IPS-20b (cell line): ENCODE results near the gene LHCGR.
A peak's percentile ranks its signal among the peaks of the same experiment; 100 is the strongest.

ENCODE experiments used
- H3K27ac ChIP-seq: one replicate; pipeline ENCODE4 v1.5.1; 2013; ENCODE audit warnings: low read length
- H3K27me3 ChIP-seq: 2 replicates; pipeline ENCODE4 v1.6.1; 2013; ENCODE audit warnings: mild to moderate bottlenecking, low read length, inconsistent platforms; ENCODE audit not compliant: insufficient read depth
- H3K36me3 ChIP-seq: 2 replicates; pipeline ENCODE4 v1.6.1; 2013; ENCODE audit warnings: low read depth, mild to moderate bottlenecking, inconsistent platforms, low read length, moderate library complexity; ENCODE audit not compliant: insufficient read depth
- H3K4me1 ChIP-seq: 2 replicates; pipeline ENCODE4 v1.6.1; 2013; ENCODE audit warnings: mild to moderate bottlenecking, control low read depth, inconsistent platforms, low read length, moderate library complexity; ENCODE audit not compliant: insufficient read depth
- H3K4me3 ChIP-seq: 2 replicates; pipeline ENCODE4 v1.5.1; 2013; ENCODE audit warnings: mild to moderate bottlenecking, low read length, inconsistent platforms
- H3K9ac ChIP-seq: 2 replicates; pipeline ENCODE4 v1.6.1; 2013; ENCODE audit warnings: low read depth, mild to moderate bottlenecking, inconsistent platforms, low read length, moderate library complexity
- H3K9me3 ChIP-seq: 2 replicates; pipeline ENCODE4 v1.6.1; 2013; ENCODE audit warnings: mild to moderate bottlenecking, low read depth, low read length, inconsistent platforms; ENCODE audit not compliant: insufficient read depth

LHCGR gene

DNA sequence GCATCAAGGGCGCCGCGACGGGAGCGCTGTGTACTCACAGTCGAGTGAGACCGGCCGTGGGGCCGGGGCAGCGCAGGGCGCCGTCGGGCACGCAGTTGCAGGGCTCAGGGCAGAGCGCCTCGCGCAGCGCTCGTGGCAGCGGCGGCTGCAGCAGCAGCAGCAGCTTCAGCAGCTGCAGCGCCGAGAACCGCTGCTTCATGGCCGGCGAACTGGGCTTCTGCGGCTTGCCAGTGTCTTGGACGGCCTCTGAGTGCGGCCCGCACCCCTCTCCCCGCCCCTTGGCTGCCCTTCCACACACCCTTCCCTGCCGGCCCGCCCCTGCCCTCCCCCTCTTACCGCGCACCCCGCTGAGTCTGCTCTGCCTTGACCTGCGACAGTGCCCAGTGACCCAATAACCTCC is at the start of gene LHCGR:
TSS of gene LHCGR (minus strand) at position 252 of the 400 bp plus-strand sequence. CDS start at position 199, 53 bp downstream.
- Histone ChIP-seq H3K36me3 (no peaks in the 10 kb centered on the region), H3K4me3 (peak within 1 kb of the TSS; percentile 63), H3K27ac (no peak within 1 kb of the TSS), H3K27me3 (peaks cover 38% of the 10 kb centered on the region), H3K4me1 (peaks cover 19% of the 10 kb centered on the region; the same call in 1 of the 2 replicates), H3K9me3 (no peaks in the 10 kb centered on the region), H3K9ac (peak within 1 kb of the TSS; percentile 46; the same call in 1 of the 2 replicates)

GRCh38 chr2:48799601-48800000 is 44.1 kb upstream of the LHCGR start:
- no peaks in the 10 kb centered on the region for H3K27me3 ChIP-seq
- no peak overlapping the region for H3K9ac ChIP-seq
- H3K36me3 ChIP-seq, result no peaks in the 10 kb centered on the region
- no peaks in the 10 kb centered on the region for H3K4me1 ChIP-seq
- H3K27ac ChIP-seq, result no peak overlapping the region
- no peak overlapping the region for H3K4me3 ChIP-seq
- H3K9me3 ChIP-seq, result no peaks in the 10 kb centered on the region

DNA sequence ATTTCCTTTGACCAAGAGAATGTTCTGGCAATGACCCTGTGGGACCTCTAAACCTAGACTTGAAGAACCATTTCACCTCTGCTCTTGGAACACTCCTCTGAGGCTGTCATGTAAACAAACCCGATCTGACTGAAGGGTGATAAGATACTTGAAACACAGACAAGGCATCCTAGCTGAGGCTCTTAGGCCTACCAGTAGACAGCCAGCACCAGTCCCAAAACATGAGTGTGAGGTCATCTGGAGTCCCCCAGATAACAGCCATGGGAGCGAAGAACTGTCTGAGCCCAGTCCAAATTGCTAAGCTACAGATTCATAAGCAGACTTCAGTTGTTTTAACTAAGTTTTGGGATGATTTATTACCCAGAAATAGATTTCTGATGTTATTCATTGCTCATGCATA is 39.5 kb upstream of the LHCGR start:
- H3K36me3 ChIP-seq, result no peaks in the 10 kb centered on the region
- no peaks in the 10 kb centered on the region for H3K9me3 ChIP-seq
- H3K4me1 ChIP-seq, result peaks cover 24% of the 10 kb centered on the region
- no peak overlapping the region for H3K4me3 ChIP-seq
- no peak overlapping the region for H3K9ac ChIP-seq
- no peaks in the 10 kb centered on the region for H3K27me3 ChIP-seq
- H3K27ac ChIP-seq, result no peak overlapping the region

- Histone ChIP-seq H3K4me3 (no peak overlapping the region), H3K36me3 (no peaks in the 10 kb centered on the region), H3K27me3 (no peaks in the 10 kb centered on the region), H3K9me3 (no peaks in the 10 kb centered on the region), H3K9ac (no peak overlapping the region), H3K4me1 (peaks cover 28% of the 10 kb centered on the region), H3K27ac (no peak overlapping the region)
These were observed 38.1 kb upstream of the LHCGR start for GRCh38 chr2:48793671-48794070.

DNA sequence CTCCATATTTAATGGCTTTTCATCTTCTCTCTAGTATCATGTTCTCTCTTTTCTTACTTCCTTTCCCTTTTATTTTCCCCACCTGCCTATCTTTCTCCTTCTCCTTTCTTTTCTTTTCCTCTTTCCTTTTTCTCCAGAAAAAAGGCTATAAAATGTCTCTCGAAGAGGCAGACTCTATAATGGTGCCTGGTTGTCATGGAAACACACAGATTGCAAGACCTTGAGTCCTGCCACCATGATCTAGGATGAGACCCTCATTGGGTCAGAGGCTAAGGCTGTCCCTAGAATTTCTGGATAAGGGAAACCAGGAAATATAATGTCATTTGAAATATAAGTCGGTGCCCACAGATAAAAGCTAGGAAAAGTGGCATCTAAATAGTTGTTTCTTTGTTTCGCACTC is 36.5 kb upstream of the LHCGR start:
- H3K9me3 ChIP-seq, result no peaks in the 10 kb centered on the region
- H3K9ac ChIP-seq, result no peak overlapping the region
- no peaks in the 10 kb centered on the region for H3K27me3 ChIP-seq
- H3K27ac ChIP-seq, result no peak overlapping the region
- no peak overlapping the region for H3K4me3 ChIP-seq
- peaks cover 28% of the 10 kb centered on the region for H3K4me1 ChIP-seq
- H3K36me3 ChIP-seq, result no peaks in the 10 kb centered on the region

GRCh38 chr2:48790407-48791170 is 35.1 kb upstream of the LHCGR start:
- Histone ChIP-seq H3K4me3 (no peak overlapping the region), H3K27me3 (no peaks in the 10 kb centered on the region), H3K9ac (no peak overlapping the region), H3K4me1 (peaks cover 28% of the 10 kb centered on the region), H3K36me3 (no peaks in the 10 kb centered on the region), H3K9me3 (no peaks in the 10 kb centered on the region), H3K27ac (no peak overlapping the region)

GRCh38 chr2:48787580-48787979 is 32.1 kb upstream of the LHCGR start:
- Histone ChIP-seq H3K27me3 (no peaks in the 10 kb centered on the region), H3K36me3 (no peaks in the 10 kb centered on the region), H3K4me3 (no peak overlapping the region), H3K4me1 (peaks cover 22% of the 10 kb centered on the region), H3K9me3 (no peaks in the 10 kb centered on the region), H3K9ac (no peak overlapping the region), H3K27ac (no peak overlapping the region)

DNA sequence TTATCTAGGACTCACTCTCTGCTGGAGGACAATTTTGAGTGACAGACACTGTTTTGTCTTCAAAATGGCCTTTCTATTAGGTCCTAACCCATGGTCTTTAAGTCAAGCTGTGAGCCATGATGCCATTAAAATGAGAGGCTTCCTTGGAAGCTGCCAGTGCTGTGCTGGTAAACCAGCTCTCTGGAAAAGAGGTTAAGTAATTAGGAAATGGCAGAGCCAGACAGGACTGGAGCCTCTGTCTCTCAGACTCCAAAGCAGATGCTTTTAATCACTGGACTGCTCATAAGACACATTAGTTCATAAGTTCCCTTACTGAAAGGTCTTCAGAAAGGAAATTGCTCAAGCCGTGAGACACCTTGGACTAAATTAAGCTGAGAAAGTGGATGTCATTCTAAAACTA is 25.8 kb upstream of the LHCGR start:
- no peak overlapping the region for H3K27ac ChIP-seq
- no peak overlapping the region for H3K9ac ChIP-seq
- no peak overlapping the region for H3K4me3 ChIP-seq
- H3K27me3 ChIP-seq, result no peaks in the 10 kb centered on the region
- no peaks in the 10 kb centered on the region; the same call in 1 of the 2 replicates for H3K9me3 ChIP-seq
- no peaks in the 10 kb centered on the region for H3K4me1 ChIP-seq
- no peaks in the 10 kb centered on the region for H3K36me3 ChIP-seq

DNA sequence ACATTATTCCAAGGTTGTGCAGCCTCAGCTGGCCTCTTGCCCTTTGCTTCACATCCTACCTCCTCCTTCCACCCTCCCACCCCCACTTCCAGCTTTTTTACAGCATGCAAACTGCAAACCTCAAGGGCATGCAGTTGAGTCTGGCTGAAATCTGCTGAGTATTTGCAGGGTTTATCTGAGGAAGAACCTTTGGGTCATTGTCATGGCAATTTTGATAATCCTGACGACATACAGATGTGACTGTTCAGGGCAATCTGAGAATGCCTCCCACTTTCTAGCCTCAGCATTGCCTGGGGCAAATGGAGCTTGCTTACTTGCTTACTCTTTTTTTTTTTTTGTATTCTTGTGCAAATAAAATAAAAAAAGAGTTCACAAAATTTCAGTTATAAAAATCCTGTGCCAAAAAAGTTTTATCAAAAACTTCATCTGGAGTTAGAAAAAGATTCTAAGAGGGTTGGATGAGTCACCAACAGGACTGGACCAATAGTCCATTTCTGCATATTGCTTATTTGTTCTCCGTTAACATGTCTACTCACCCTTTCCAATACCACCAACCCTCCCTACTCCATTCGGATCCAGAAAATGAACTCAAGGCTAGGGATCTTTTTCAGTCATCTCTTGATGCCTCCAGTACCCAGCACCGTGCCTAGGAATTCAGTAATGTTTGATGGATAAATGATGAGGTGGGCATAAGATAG is 23.6 kb upstream of the LHCGR start:
- Histone ChIP-seq H3K27ac (no peak overlapping the region), H3K4me1 (no peaks in the 10 kb centered on the region), H3K9me3 (no peaks in the 10 kb centered on the region; the same call in 1 of the 2 replicates), H3K4me3 (no peak overlapping the region), H3K36me3 (no peaks in the 10 kb centered on the region), H3K9ac (no peak overlapping the region), H3K27me3 (no peaks in the 10 kb centered on the region)

DNA sequence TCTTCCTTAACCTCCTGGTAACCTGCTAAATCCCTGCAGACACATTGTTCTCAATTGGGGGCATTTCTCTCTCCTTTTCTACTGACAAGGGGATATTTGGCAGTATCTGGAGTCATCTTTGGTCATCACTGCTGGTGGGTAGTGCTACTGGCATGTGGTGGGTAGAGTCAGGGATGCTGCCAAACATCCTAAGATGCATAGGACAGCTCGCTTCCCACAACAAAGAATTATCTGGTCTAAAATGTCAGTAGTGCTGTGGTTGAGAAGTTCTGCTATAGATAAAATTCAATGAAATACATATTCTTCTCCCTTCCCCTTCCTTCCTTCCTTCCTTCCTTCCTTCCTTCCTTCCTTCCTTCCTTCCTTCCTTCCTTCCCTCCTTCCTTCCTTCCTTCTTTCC is 18.7 kb upstream of the LHCGR start:
- Histone ChIP-seq H3K9ac (no peak overlapping the region), H3K4me3 (no peak overlapping the region), H3K4me1 (no peaks in the 10 kb centered on the region), H3K9me3 (no peaks in the 10 kb centered on the region; the same call in 1 of the 2 replicates), H3K36me3 (no peaks in the 10 kb centered on the region), H3K27ac (no peak overlapping the region), H3K27me3 (no peaks in the 10 kb centered on the region)

DNA sequence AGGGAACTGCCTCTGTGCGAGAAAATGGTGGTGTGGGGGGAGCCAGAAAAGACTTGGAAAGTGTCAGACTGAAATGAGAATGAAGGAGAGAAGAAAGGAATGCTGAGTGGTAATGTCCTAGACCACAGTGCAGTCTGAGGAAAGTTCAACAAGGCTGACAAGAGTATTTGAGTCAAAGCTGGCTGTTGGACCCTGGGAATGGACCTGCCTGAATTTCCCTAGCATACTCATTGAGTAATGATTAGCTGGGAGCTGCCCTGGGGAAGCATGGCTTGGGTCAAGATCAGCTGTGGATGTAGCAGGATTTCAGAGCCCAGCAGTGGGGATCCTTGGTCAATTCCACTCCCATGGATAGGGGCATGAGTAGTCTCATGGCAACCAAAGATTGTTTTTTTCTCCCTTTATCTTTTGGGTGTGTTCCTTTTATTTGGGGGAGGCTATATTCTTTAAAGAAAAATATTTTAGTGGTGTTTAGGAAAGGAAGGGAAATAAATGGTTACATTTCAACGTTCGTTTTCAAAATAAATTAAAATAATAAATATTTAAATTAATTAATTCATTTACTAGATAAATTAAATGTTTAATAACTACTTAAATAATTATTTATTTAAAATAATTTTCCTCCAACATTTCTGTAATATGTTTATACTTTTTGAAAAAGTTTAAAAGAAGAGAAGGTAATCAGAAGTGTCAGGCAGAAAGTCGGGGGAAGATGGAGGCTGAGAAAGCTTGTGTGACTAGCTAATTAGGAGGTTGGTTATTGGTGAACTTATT is 15.9 kb upstream of the LHCGR start:
- no peaks in the 10 kb centered on the region for H3K36me3 ChIP-seq
- no peak overlapping the region for H3K27ac ChIP-seq
- H3K9ac ChIP-seq, result no peak overlapping the region
- H3K9me3 ChIP-seq, result no peaks in the 10 kb centered on the region
- H3K4me3 ChIP-seq, result no peak overlapping the region
- H3K4me1 ChIP-seq, result 0 out of 2 replicates have a peak, but pooled peaks cover 5% of the 10 kb centered on the region
- no peaks in the 10 kb centered on the region for H3K27me3 ChIP-seq
